ENCODE data around the gene ZNF775.

Gene ZNF775

GRCh38 chr7:150368884-150369747 lies 10.0 kb upstream of the ZNF775 start:
- DNase-seq (ENCODE audit: low read depth), result no peak

DNA sequence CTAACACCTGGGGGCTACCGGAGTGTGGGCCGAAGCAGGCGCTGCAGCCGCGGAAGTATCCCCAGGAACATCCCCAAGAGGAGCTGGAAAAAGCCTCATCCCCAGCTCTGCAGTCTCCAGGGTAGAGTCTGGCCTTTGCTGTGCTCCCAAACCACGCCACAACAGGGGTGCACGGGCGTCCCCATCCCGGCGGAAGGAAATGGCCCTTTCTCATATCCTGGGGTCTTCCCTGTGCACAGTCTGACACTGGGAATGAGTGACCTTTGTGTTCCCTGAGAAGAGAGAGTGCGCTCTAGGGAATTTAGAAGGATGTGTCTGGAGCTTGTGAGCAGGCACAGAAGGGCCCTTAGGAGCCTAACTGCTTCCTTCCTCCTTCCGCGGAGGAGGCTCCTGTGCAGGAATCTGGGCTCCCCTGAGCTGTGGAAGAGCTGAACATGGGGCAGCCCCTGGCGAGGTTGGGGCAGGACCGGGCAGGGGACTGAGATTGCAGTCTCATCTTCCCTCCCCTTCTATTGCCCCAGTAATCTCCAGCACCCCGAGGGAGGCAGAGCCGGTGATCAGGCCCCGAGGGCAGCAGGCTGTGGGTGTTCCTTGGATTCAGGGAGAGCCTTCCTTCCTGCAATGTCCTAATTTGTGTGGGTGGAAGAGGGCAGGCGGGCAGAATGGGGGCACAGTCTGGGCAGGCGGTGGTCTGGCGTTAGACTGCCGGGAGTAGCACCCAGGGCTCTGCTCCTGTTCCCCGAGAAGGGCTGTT lies 9.2 kb upstream of the ZNF775 start:
- no peak for DNase-seq (ENCODE audit: low read depth)

GRCh38 chr7:150370612-150371071 lies 8.5 kb upstream of the ZNF775 start:
- no peak for DNase-seq (ENCODE audit: low read depth)

DNA sequence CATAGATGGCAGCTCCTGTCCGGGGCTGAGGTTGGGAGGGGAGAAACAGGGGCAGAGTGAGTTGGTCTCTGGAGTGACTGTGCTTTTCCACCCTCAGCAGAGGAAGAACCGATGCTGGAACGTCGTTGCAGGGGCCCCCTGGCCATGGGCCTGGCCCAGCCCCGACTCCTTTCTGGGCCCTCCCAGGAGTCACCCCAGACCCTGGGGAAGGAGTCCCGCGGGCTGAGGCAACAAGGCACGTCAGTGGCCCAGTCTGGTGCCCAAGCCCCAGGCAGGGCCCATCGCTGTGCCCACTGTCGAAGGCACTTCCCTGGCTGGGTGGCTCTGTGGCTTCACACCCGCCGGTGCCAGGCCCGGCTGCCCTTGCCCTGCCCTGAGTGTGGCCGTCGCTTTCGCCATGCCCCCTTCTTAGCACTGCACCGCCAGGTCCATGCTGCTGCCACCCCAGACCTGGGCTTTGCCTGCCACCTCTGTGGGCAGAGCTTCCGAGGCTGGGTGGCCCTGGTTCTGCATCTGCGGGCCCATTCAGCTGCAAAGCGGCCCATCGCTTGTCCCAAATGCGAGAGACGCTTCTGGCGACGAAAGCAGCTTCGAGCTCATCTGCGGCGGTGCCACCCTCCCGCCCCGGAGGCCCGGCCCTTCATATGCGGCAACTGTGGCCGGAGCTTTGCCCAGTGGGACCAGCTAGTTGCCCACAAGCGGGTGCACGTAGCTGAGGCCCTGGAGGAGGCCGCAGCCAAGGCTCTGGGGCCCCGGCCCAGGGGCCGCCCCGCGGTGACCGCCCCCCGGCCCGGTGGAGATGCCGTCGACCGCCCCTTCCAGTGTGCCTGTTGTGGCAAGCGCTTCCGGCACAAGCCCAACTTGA lies 7.8 kb upstream of the ZNF775 start:
- no peak for DNase-seq (ENCODE audit: low read depth)

GRCh38 chr7:150371996-150372270 lies 7.2 kb upstream of the ZNF775 start:
- no peak for DNase-seq (ENCODE audit: low read depth)

DNA sequence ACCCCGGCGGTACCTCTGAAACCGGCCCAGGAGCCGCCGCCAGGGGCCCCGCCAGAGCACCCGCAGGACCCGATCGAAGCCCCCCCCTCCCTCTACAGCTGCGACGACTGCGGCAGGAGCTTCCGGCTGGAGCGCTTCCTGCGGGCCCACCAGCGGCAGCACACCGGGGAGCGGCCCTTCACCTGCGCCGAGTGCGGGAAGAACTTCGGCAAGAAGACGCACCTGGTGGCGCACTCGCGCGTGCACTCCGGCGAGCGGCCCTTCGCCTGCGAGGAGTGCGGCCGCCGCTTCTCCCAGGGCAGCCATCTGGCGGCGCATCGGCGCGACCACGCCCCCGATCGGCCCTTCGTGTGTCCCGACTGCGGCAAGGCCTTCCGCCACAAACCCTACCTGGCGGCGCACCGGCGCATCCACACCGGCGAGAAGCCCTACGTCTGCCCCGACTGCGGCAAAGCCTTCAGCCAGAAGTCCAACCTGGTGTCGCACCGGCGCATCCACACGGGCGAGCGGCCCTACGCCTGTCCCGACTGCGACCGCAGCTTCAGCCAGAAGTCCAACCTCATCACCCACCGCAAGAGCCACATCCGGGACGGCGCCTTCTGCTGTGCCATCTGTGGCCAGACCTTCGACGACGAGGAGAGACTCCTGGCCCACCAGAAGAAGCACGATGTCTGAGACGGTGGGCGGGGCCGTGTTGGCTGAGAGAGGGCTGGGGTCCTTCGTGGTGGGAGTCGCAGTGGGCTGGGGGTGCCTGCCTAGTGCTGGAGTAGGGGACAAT lies 6.7 kb upstream of the ZNF775 start:
- no peak for DNase-seq (ENCODE audit: low read depth)

GRCh38 chr7:150373049-150373801 lies 5.9 kb upstream of the ZNF775 start:
- DNase-seq (ENCODE audit: low read depth), result no peak

DNA sequence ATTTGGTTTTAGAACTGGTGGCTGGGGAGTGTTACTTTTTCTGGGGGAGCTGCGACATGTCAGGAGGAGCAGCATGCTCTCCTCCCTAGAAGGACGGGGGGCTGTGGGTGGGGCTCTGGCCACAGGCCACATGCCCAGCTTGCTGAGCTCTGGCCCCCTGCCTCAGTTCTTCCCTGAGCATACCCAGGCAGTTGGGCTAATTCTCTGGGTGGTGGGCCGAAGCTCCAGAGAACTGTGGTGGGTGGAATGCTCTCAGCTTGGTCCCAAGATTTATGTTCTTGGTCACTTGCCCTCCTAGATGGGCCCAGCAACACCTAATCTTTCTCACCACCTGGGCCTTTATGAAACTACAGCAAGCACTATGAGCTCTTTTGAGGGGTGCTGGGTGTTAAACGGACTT lies 5.1 kb upstream of the ZNF775 start:
- DNase-seq (ENCODE audit: low read depth), result no peak

DNA sequence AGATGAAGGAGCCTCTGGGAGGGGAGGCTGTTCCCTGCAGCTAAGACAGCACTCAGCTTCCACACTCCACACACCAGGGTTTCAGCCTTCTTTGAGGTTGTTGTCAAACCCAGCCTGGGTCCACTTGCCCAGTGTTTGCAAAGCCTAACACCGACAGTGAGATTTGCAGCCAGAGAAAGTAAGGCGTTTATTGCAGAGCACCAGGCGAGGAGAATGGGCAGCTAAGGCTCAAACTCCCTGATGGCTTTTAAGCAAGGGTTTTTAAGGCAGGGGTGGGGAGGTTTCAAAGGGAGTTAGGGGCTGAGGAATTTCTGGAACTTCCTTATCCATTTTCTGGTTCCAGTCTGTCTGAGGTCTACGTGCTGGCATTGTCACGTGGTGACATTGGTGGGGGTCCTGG lies 4.7 kb upstream of the ZNF775 start:
- no peak for DNase-seq (ENCODE audit: low read depth)

- no peak for DNase-seq (ENCODE audit: low read depth)
Measured at GRCh38 chr7:150375662-150376521, 3.2 kb upstream of the ZNF775 start.

GRCh38 chr7:150376560-150376959 lies 2.6 kb upstream of the ZNF775 start:
- DNase-seq (ENCODE audit: low read depth), result no peak

- no peak for DNase-seq (ENCODE audit: low read depth)
Measured at GRCh38 chr7:150377196-150377595, 1.9 kb upstream of the ZNF775 start.

DNA sequence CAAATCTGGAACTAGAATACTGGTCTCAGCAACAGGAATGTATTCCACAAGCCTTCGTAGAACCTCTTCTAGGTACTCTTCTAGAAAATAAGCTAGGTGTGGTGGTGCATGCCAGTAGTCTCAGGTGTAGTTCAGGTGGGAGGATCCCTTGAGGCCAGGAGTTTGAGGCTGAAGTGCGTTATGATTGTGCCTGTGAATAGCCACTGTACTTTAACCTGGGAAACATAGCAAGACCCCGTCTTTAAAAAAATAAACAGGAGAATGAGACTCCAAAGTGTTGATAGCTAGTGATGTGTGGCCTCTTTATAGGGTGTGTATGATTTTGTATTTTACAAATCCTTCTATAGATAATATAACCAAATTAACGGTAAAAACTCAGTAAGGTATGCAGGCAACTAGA lies 1.5 kb upstream of the ZNF775 start:
- no peak for DNase-seq (ENCODE audit: low read depth)

GRCh38 chr7:150378115-150378852 lies 846 bp upstream of the ZNF775 start:
- no peak for DNase-seq (ENCODE audit: low read depth)

DNA sequence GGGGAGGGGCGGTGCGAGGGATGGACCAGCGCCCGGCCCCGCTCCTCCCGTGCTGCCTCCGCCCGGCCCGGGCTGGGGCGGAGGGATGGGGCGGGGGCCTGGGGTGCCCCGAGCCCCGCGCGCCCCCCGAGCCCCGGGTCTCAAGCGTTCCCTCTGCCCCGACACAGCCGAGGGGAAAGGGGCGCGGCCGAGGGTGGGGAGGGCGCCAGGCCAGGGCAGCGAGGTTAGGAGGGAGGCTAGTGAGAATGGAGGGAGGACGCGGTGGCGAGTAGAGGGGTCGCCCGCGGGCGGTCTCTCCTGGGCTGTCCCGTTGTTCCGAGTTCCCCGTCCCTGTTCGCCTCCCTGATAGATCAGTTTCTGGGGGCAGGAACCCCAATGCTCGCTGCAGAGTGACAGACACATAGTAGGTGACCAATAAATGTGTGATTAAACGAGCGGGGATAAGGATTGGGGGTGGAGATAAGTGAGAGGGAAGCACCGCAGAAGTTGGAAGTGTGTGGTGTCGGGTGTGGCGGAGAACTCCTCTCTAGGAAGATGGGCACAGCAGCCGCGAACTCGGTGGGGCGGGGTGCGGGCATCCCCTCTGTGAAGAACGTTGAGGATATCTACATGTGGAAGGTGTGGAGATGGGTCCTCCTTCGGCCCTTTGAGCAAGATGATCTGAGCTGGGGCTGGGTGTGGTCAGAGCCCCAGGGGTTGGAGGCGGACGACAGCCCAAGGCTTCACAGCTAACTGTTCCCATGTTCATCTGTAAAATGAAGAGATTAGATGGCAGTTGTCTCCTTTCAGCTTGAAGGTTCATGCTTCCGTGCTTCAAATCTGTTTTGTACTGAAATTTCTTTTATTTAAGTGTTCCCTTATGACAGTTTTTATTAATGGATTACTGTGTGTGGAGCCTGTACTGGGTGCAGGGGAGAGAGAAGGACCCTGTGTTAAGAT lies 580 bp downstream of the ZNF775 start:
- DNase-seq (ENCODE audit: low read depth), result no peak

DNA sequence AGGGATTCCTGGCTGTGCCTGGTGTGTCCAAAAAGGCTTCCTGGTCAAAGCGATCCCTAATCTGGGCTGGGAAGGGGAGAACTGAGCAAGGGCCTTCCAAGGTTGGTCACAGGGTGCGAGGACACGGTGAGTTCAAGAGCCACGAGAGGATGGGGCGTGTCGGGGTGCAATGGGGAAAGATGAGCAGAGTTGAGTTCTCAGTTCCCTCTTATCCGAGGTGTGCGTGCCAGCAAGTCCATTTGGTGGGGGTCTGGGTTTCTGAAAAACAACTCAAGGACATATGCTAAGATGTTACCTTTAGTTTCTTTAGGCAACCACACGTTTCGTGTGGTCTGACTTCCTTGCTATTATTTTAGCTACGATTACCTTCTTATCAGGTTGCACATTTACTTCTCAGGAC lies 1.3 kb downstream of the ZNF775 start:
- no peak for DNase-seq (ENCODE audit: low read depth)

- DNase-seq (ENCODE audit: low read depth), result no peak
Measured at GRCh38 chr7:150381096-150381495, 2.0 kb downstream of the ZNF775 start.

GRCh38 chr7:150381785-150382122 lies 2.6 kb downstream of the ZNF775 start:
- no peak for DNase-seq (ENCODE audit: low read depth)
